GM13977 (cell line): ENCODE data around the gene SOX5.

ENCODE experiments used
- DNase-seq: peaks from one replicate; pipeline ENCODE4 v3.0.0; 2012; ENCODE audit warnings: low spot score
- CTCF ChIP-seq: IDR thresholded peaks from 2 replicates; pipeline ENCODE4 v1.5.1; 2012; ENCODE audit warnings: mild to moderate bottlenecking, control low read depth; ENCODE audit not compliant: insufficient read depth; ENCODE audit errors: extremely low read depth, missing control alignments
- in situ Hi-C: fragments of 300-500 bp; cut with MboI; formaldehyde crosslinking; loops from one replicate; pipeline ENCODE4 v1.12.0; 2022; ENCODE audit warnings: low sequenced_read_pairs, low pct_unique_long_range_greater_than_20kb, mixed read lengths, inconsistent platforms; ENCODE audit not compliant: unreplicated experiment

Gene SOX5

GRCh38 chr12:23750923-23751322, 198.5 kb downstream of the SOX5 start:
- no peak for DNase-seq
- in situ Hi-C loops, result no loop called here
- TF ChIP-seq CTCF, result no peak

- no peak for TF ChIP-seq CTCF
- in situ Hi-C loops, result no loop called here
- no peak for DNase-seq
These were observed 204.8 kb downstream of the SOX5 start for GRCh38 chr12:23744696-23745095.

DNA sequence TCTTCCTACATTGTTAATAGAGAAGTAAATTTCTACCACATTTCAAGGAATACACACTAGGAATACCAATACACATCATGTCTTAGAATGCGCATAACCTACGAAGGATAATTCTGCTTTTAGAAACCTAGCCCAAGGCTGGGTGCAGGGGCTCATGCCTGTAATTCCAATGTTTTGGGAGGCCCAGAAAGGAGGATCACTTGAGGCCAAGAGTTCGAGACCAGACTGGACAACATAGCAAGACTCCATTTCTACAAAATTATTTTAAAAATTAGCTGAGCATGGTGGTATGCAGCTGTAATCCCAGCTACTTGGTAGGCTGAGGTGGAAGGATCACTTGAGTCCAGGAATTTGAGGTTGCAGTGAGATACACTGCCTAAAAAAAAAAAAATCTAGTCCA, 206.9 kb downstream of the SOX5 start:
- DNase-seq, result no peak
- in situ Hi-C loops, result no loop called here
- TF ChIP-seq CTCF, result no peak

GRCh38 chr12:23731493-23731892, 218.0 kb downstream of the SOX5 start:
- in situ Hi-C loops, result no loop called here
- DNase-seq, result no peak
- TF ChIP-seq CTCF, result no peak

DNA sequence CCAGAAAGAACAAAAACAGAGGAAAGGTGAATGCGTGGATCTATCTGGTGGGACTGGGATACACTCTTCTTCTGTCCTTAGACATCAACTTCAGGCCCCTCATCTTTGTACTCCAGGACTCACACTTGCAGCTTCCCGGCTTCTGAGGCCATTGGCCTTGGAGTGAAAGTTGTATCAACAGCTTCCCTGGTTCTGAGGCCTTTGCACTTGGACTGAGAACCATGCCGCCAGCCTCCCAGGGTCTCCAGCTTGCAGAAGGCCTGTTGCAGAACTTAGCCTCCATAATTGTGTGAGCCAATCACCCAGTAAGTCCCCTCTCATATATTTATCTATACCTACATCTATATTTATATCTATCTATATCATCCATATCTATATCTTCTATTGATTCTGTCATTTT, 218.4 kb downstream of the SOX5 start:
- in situ Hi-C loops, result no loop called here
- TF ChIP-seq CTCF, result no peak
- DNase-seq, result no peak

DNA sequence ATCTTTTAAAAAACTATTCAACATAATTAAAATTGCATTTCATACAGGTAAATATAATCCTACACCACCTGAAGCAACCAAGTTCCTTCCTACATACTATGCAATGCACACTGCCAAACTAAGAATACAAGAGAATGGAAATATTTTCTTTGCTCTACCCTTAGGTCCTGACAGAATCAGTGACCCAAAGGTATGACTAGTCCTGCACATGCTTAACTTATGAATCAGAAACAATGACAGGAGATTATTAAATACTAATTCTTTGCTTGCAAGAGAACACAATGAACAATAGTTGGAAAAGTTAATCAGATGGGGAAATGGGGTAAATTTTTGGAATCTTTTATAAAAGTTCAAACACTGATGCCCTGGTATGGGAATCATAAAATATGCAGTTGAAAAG, 220.1 kb downstream of the SOX5 start:
- DNase-seq, result no peak
- in situ Hi-C loops, result no loop called here
- TF ChIP-seq CTCF, result no peak

GRCh38 chr12:23726646-23727045, 222.8 kb downstream of the SOX5 start:
- in situ Hi-C loops, result no loop called here
- TF ChIP-seq CTCF, result no peak
- no peak for DNase-seq
